ENCODE data around the gene PHB1. TPM values are rescaled to one million over a fixed set of nuclear protein-coding genes. Genes with fewer than 3 reads are reported as not detected.
A peak's percentile ranks its signal among the peaks of the same experiment; 100 is the strongest.

The PHB1 gene
- total RNA-seq, 1 experiment from 2014 or later = 641 TPM

- TF ChIP-seq EZH2phosphoT487 (IDR thresholded peaks at IDR 0.05; ENCODE audit: borderline replicate concordance, low read length) = no peak
- no peak for TF ChIP-seq CTCF (conservative IDR thresholded peaks at IDR 0.05; ENCODE audit: low read depth, low read length)
- TF ChIP-seq EZH2 (IDR thresholded peaks at IDR 0.05; ENCODE audit: low read length, unreplicated experiment) = no peak
- H3K9me3 ChIP-seq (ENCODE audit: low read length) = no peaks in the 10 kb centered on the region
- BruUV-seq (replicated peaks) = no TSS peak
- H2AFZ ChIP-seq (ENCODE audit: low read length) = peak overlapping the region; percentile 87
- intact Hi-C loops (cut with micrococcal nuclease) = no loop called here
- H3K27ac ChIP-seq (ENCODE audit: low read length) = no peak overlapping the region
- H3K4me2 ChIP-seq (ENCODE audit: low read length) = peak overlapping the region; percentile 85
- no peaks in the 10 kb centered on the region for H3K36me3 ChIP-seq (ENCODE audit: low read depth, low read length)
- peak overlapping the region; percentile 66; the same call in 1 of the 2 replicates for H3K4me3 ChIP-seq (ENCODE audit: low read length)
- no peaks in the 10 kb centered on the region for H3K27me3 ChIP-seq (ENCODE audit: low read length)
- DNase-seq (no peak), ATAC-seq (no peak)
- POLR2A ChIA-PET (ENCODE audit: unreplicated experiment) = no interaction called here
- H3K4me1 ChIP-seq (ENCODE audit: insufficient read depth, low read length) = peaks cover 33% of the 10 kb centered on the region
- H4K20me1 ChIP-seq (ENCODE audit: low read length) = peaks cover 26% of the 10 kb centered on the region
- CTCF ChIA-PET = no interaction called here
- H3K79me2 ChIP-seq (ENCODE audit: low read length) = peaks cover 33% of the 10 kb centered on the region
- no peaks in the 10 kb centered on the region for H3K9me2 ChIP-seq (replicated peaks; ENCODE audit: low read length)
- H3F3A ChIP-seq (ENCODE audit: low read length, unreplicated experiment) = no peaks in the 10 kb centered on the region
- H3K9ac ChIP-seq (ENCODE audit: low read length) = no peak overlapping the region
These were observed 51.4 kb downstream of the PHB1 start for GRCh38 chr17:49363251-49363650.

- Histone ChIP-seq H3K36me3 (ENCODE audit: low read depth, low read length) (no peaks in the 10 kb centered on the region), H2AFZ (ENCODE audit: low read length) (peak overlapping the region; percentile 87), H3K27ac (ENCODE audit: low read length) (no peak overlapping the region), H3K27me3 (ENCODE audit: low read length) (no peaks in the 10 kb centered on the region), H3K4me3 (ENCODE audit: low read length) (peak overlapping the region; percentile 66), H3K9me3 (ENCODE audit: low read length) (no peaks in the 10 kb centered on the region), H3K9ac (ENCODE audit: low read length) (peak overlapping the region; percentile 41), H3K79me2 (ENCODE audit: low read length) (peaks cover 39% of the 10 kb centered on the region), H3K4me1 (ENCODE audit: insufficient read depth, low read length) (peaks cover 34% of the 10 kb centered on the region), H3F3A (ENCODE audit: low read length, unreplicated experiment) (no peaks in the 10 kb centered on the region), H3K9me2 (replicated peaks; ENCODE audit: low read length) (no peaks in the 10 kb centered on the region), H4K20me1 (ENCODE audit: low read length) (peaks cover 31% of the 10 kb centered on the region), H3K4me2 (ENCODE audit: low read length) (peak overlapping the region; percentile 85)
- ChIA-PET CTCF (no interaction called here), POLR2A (ENCODE audit: unreplicated experiment) (interaction anchor here (0.7 kb wide), 1 partner anchor 1315 kb away, joined by 4 read pairs; the partner anchor contains the start of gene NFE2L1)
- no peak for DNase-seq
- TSS peak; percentile 90 for BruUV-seq (replicated peaks)
- ATAC-seq = no peak
- intact Hi-C loops (cut with micrococcal nuclease) = loop anchor here (1.0 kb wide), 2 partner anchors 27 to 47 kb away; no protein-coding TSS in a partner anchor
- TF ChIP-seq EZH2phosphoT487 (IDR thresholded peaks at IDR 0.05; ENCODE audit: borderline replicate concordance, low read length) = no peak
- no peak for TF ChIP-seq EZH2 (IDR thresholded peaks at IDR 0.05; ENCODE audit: low read length, unreplicated experiment)
- no peak for TF ChIP-seq CTCF (conservative IDR thresholded peaks at IDR 0.05; ENCODE audit: low read depth, low read length)
These were observed 52.0 kb downstream of the PHB1 start for GRCh38 chr17:49362723-49363117.

- ChIA-PET CTCF (no interaction called here), POLR2A (ENCODE audit: unreplicated experiment) (interaction anchor here (0.7 kb wide), 2 partner anchors 52 to 1314 kb away, joined by 4 to 8 read pairs; partner anchors contain the start of genes NFE2L1 and PHB1)
- Histone ChIP-seq H3K27ac (ENCODE audit: low read length) (peak within 1 kb of the TSS; percentile 23), H3K4me3 (ENCODE audit: low read length) (peak within 1 kb of the TSS; percentile 93), H3K27me3 (ENCODE audit: low read length) (no peaks in the 10 kb centered on the region), H3K9ac (ENCODE audit: low read length) (peak within 1 kb of the TSS; percentile 76), H3K79me2 (ENCODE audit: low read length) (peaks cover 45% of the 10 kb centered on the region), H4K20me1 (ENCODE audit: low read length) (peaks cover 34% of the 10 kb centered on the region), H3K4me2 (ENCODE audit: low read length) (peak within 1 kb of the TSS; percentile 85), H3F3A (ENCODE audit: low read length, unreplicated experiment) (no peaks in the 10 kb centered on the region), H2AFZ (ENCODE audit: low read length) (peak within 1 kb of the TSS; percentile 87), H3K9me2 (replicated peaks; ENCODE audit: low read length) (no peaks in the 10 kb centered on the region), H3K36me3 (ENCODE audit: low read depth, low read length) (no peaks in the 10 kb centered on the region), H3K9me3 (ENCODE audit: low read length) (no peaks in the 10 kb centered on the region), H3K4me1 (ENCODE audit: insufficient read depth, low read length) (peaks cover 34% of the 10 kb centered on the region)
- DNase-seq (peak; percentile 99), ATAC-seq (peak; percentile 72)
- BruUV-seq (replicated peaks) = no TSS peak
- TF ChIP-seq EZH2phosphoT487 (IDR thresholded peaks at IDR 0.05; ENCODE audit: borderline replicate concordance, low read length) = no peak
- no peak for TF ChIP-seq CTCF (conservative IDR thresholded peaks at IDR 0.05; ENCODE audit: low read depth, low read length)
- TF ChIP-seq EZH2 (IDR thresholded peaks at IDR 0.05; ENCODE audit: low read length, unreplicated experiment) = no peak
- intact Hi-C loops (cut with micrococcal nuclease) = loop anchor here (1.0 to 2.0 kb wide), 3 partner anchors 15 to 47 kb away; no protein-coding TSS in a partner anchor
These were observed 52.6 kb downstream of the PHB1 start, which contains the start of gene ZNF652 for GRCh38 chr17:49361902-49362722. TSS of gene ZNF652 (minus strand) at chr17:49362250. CDS start at chr17:49317725, 44,525 bp downstream.
